Uterus (tissue), 4 donors: ENCODE measurements around the gene PDLIM5. TPM values are rescaled to one million over a fixed set of nuclear protein-coding genes. Genes with fewer than 3 reads are reported as not detected.

Source experiments
- DNase-seq, 2 donors: peaks; one replicate each; pipeline ENCODE4 v3.0.0-alpha.2; 2019 to 2020
- H3K27ac ChIP-seq, 2 donors: fragments of 200-600 bp; sonication (generic); 1 replicate in 1 of 2; 2 replicates in 1 of 2; pipeline ENCODE4 v1.5.1; 2016 to 2018
- H3K27me3 ChIP-seq, 2 donors: fragments of 200-600 bp; sonication (generic); one replicate each; pipeline ENCODE4 v1.5.1; 2018 to 2019; ENCODE audit warnings: control low read depth in 1 of 2
- H3K36me3 ChIP-seq, 2 donors: fragments of 200-600 bp; sonication (generic); one replicate each; pipeline ENCODE4 v1.5.1; 2019; ENCODE audit warnings: control low read depth in 1 of 2
- H3K4me1 ChIP-seq, 2 donors: fragments of 200-600 bp; sonication (generic); one replicate each; pipeline ENCODE4 v1.5.1; 2018 to 2019; ENCODE audit warnings: control low read depth in 1 of 2
- H3K4me3 ChIP-seq, 2 donors: fragments of 200-600 bp; sonication (generic); 1 replicate in 1 of 2; 2 replicates in 1 of 2; pipeline ENCODE4 v1.5.1; 2018 to 2019; ENCODE audit warnings: mild to moderate bottlenecking in 1 of 2
- H3K9me3 ChIP-seq, 2 donors: fragments of 200-600 bp; sonication (generic); one replicate each; pipeline ENCODE4 v1.5.1; 2019; ENCODE audit warnings: control low read depth in 1 of 2
- POLR2A ChIP-seq, 2 donors: fragments of 450-650 bp; IDR thresholded peaks; one replicate each; pipeline ENCODE4 v1.6.1; 2016; ENCODE audit warnings: antibody characterized with exemption in 2 of 2, mild to moderate bottlenecking in 1 of 2, moderate library complexity in 1 of 2
- intact Hi-C: fragments of 100-400 bp; cut with DNase I; formaldehyde crosslinking; loops from one replicate; pipeline ENCODE4 v1.15.1; 2023; ENCODE audit warnings: low total_unique reads
- total RNA-seq, 4 donors: library from RNA; depleted of rRNA in 3 of 4; stranded (reverse); fragments of >200 nt in 3 of 4; gene quantifications; one replicate each; pipeline versions ENCODE4 v1.1.0 to v1.2.4, GENCODE V29; 2014 to 2023
- TF ChIP-seq, protein P1 (sequence below), 4 experiments: fragments of 200-600 bp in 2 of 4; fragments of 450-650 bp in 2 of 4; sonication (generic) in 2 of 4; IDR thresholded peaks; one replicate each; pipeline ENCODE4 v1.5.1; 2016 to 2019; ENCODE audit warnings: antibody characterized with exemption in 4 of 4, mild to moderate bottlenecking in 2 of 4, moderate library complexity in 1 of 4
- donor health status: DM: yes; HTN: yes; CAD: no.

Gene PDLIM5
- total RNA-seq, 4 donors from 2014 or later, result 90.8 to 571 (median 351) TPM

DNA sequence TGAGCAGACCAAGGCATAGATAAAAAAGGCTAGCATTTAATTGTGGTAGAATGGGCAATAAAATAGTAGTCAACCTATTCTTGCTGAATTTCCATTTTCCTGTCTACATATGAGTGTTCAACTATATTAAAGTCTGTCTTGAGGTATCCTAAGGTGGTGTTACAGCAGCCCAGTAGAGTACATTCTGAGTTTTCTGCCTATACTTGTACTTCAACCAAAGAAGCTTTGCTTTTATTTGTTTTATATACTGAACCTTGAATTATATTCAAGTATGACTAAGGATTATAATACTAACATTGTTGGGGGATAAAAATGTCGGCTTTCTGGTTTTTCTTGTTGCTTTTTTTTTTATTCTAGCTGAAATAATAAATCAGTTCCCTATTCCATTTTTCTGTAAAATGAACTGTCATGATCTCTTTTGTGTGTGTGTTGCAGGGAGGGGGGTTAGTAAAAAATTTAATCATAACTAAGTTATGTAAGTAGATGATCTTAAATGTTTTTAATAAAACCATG, 106.7 kb downstream of the PDLIM5 start:
- Histone ChIP-seq H3K27me3 (no peaks in the 10 kb centered on the region), H3K4me1 (peaks cover 0 to 14% of the 10 kb centered on the region in 2 donors), H3K36me3 (no peaks in the 10 kb centered on the region), H3K4me3 (no peak overlapping the region), H3K9me3 (no peaks in the 10 kb centered on the region), H3K27ac (peak overlapping the region; percentile 62 to 64)
- intact Hi-C loops, result no loop called here
- TF ChIP-seq, protein P1, sequence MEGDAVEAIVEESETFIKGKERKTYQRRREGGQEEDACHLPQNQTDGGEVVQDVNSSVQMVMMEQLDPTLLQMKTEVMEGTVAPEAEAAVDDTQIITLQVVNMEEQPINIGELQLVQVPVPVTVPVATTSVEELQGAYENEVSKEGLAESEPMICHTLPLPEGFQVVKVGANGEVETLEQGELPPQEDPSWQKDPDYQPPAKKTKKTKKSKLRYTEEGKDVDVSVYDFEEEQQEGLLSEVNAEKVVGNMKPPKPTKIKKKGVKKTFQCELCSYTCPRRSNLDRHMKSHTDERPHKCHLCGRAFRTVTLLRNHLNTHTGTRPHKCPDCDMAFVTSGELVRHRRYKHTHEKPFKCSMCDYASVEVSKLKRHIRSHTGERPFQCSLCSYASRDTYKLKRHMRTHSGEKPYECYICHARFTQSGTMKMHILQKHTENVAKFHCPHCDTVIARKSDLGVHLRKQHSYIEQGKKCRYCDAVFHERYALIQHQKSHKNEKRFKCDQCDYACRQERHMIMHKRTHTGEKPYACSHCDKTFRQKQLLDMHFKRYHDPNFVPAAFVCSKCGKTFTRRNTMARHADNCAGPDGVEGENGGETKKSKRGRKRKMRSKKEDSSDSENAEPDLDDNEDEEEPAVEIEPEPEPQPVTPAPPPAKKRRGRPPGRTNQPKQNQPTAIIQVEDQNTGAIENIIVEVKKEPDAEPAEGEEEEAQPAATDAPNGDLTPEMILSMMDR (IDR thresholded peaks at IDR 0.05), result no peak
- TF ChIP-seq POLR2A (IDR thresholded peaks at IDR 0.05), result no peak
- no peak for DNase-seq

DNA sequence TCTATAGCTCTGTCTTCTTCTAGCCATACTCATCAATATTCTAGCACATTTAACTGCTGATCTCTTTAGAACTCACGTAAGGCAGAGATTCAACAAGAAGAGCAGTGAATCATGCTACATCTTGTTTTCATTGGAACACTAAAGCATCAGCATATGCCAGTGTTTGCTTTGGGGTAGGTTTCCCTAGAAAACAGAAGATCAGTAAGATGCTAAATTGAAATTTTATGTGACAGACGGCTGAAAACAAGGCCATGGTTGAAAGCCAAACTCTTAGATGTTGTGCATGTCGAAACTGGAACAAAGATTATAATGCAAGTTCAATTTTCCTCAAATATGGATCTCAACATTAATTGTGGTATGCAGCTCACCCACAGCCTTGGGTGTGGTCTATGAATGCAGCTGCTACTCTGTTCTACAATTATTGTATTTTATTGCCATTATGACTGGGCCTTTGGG, 107.6 kb downstream of the PDLIM5 start:
- Histone ChIP-seq H3K27ac (peak overlapping the region; percentile 62 to 64), H3K36me3 (no peaks in the 10 kb centered on the region), H3K9me3 (no peaks in the 10 kb centered on the region), H3K27me3 (no peaks in the 10 kb centered on the region), H3K4me1 (peaks cover 0 to 13% of the 10 kb centered on the region in 2 donors), H3K4me3 (no peak overlapping the region)
- intact Hi-C loops, result no loop called here
- DNase-seq, result no peak
- TF ChIP-seq POLR2A (IDR thresholded peaks at IDR 0.05), result no peak
- TF ChIP-seq, protein P1 (IDR thresholded peaks at IDR 0.05), result no peak

DNA sequence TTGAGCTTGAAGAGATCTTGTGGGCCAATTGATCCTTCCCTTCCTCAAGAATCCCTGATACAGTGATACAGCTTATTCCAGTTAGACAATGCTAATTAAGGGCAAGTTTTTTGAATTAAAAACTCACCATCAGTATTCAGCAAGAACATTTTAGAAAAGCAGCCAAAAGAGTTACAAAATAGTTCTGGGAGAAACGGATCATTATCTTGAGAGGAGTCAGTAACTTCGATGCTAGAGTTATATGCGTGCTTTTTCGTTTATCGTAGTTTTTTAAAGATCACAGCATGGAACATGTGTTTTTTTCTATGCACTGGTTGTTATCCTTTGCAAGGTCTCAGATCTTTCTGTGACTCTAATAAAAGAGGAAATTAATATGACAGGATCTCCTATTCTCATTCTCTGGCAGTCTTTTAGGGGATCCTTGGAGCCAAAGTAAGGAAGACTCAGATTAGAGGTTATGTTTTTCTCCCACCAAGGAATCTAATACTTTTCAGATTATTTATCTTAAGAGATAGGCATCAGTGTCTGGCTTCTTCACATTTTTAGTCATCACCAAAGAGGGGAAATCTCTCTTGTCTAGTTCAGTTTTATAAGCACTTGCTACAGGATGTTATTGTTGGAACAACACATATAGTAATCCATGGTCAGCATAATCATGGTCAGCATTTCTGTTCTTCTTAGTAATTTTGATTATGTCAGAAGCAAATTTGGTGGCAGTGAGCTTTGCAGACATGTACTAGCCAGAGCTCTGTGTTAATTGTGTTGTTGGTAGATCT, 109.7 kb downstream of the PDLIM5 start:
- intact Hi-C loops, result no loop called here
- no peak for DNase-seq
- Histone ChIP-seq H3K27ac (peak overlapping the region; percentile 62 to 64), H3K4me1 (peaks cover 0 to 16% of the 10 kb centered on the region in 2 donors), H3K27me3 (no peaks in the 10 kb centered on the region), H3K36me3 (no peaks in the 10 kb centered on the region), H3K9me3 (no peaks in the 10 kb centered on the region), H3K4me3 (no peak overlapping the region)
- TF ChIP-seq POLR2A (IDR thresholded peaks at IDR 0.05), result no peak
- TF ChIP-seq, protein P1 (IDR thresholded peaks at IDR 0.05), result no peak

DNA sequence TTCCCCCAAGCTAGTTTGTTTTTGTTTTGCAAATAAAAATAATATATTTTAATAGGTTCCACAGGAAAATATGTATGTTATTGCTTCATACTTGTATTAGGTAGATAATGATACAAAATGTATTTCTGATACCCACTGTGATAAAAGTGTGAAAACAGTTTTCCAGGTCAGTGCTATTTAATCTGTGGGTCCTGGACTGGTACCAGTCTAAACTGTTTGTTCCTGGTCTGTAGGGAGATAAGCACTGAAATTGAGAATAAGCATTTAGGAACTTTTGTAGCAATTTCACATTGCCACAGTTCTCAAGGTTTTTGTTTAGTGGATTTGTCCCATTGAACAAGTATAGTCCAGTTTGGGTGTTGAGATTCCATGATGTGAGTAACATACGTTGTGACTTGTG, 110.5 kb downstream of the PDLIM5 start:
- Histone ChIP-seq H3K4me1 (peaks cover 0 to 16% of the 10 kb centered on the region in 2 donors), H3K36me3 (no peaks in the 10 kb centered on the region), H3K4me3 (no peak overlapping the region), H3K27me3 (no peaks in the 10 kb centered on the region), H3K27ac (peak overlapping the region; percentile 62 to 64), H3K9me3 (no peaks in the 10 kb centered on the region)
- intact Hi-C loops, result no loop called here
- DNase-seq, result no peak
- TF ChIP-seq POLR2A (IDR thresholded peaks at IDR 0.05), result no peak
- TF ChIP-seq, protein P1 (IDR thresholded peaks at IDR 0.05), result no peak

DNA sequence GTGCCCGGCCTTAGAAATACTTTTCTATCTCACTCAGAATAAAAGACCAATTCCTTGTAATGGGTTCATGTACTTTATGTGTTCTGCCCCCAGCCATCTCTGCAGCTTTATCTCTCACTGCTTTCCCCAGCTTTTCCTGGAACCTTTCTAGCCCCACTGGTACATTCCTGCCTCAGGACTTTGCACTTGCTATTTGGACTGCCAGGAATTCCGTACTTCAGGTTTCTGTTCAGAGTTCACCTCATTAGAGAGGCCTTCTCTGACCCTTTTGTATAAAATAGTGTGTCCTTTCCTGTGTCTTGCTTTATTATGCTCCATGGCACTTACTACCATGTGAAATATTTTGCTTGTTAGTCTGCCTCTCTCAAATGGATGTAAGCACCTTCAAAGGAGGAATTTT, 112.5 kb downstream of the PDLIM5 start:
- no peak for DNase-seq
- Histone ChIP-seq H3K36me3 (no peaks in the 10 kb centered on the region), H3K27me3 (no peaks in the 10 kb centered on the region), H3K4me1 (peaks cover 0 to 20% of the 10 kb centered on the region in 2 donors), H3K4me3 (no peak overlapping the region), H3K9me3 (no peaks in the 10 kb centered on the region), H3K27ac (peak overlapping the region; percentile 47 to 64)
- intact Hi-C loops, result no loop called here
- TF ChIP-seq, protein P1 (IDR thresholded peaks at IDR 0.05), result no peak
- no peak for TF ChIP-seq POLR2A (IDR thresholded peaks at IDR 0.05)
